Measurements from ENCODE around the gene RMND1. TPM values are rescaled to one million over a fixed set of nuclear protein-coding genes. Genes with fewer than 3 reads are reported as not detected.

The RMND1 gene
- total and polyA plus RNA-seq, 2 of the 13 experiments (the other 11 are each of a cell fraction or from before 2014, with no cell fraction given), result 34.0 to 72.5 TPM

DNA sequence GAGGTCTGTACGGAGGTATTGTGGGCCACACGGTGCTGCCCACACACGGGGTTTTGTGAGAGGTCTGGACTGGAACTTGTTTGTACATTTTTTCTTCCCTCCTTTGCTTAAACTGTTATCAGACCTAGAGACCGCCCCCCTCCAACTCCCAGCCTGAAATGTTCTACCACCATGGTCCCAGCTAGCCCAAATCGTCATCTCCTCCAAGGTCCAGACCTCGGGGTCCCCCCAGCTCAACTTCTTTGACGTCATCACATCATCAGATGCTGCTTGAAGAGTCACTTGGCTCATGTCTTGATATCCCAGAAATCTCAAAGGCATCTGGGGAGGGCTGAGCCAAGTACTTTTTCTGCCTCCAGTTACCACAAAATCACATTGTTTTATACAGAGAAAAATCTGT lies 39.1 kb upstream of the RMND1 start:
- no peak overlapping the region for H3K4me3 ChIP-seq (replicated peaks in 1 of 3; ENCODE audit: insufficient read depth in 1 of 3, low read depth in 2 of 3, low read length in 3 of 3)
- H3K4me2 ChIP-seq (ENCODE audit: low read depth, low read length), result no peak overlapping the region
- peaks cover 34% of the 10 kb centered on the region for H3K4me1 ChIP-seq (ENCODE audit: insufficient read depth, low read length)
- intact Hi-C loops (cut with micrococcal nuclease; ENCODE audit: unreplicated experiment), result loop anchor here (5.0 to 10.0 kb wide), 4 partner anchors 49 to 784 kb away; no protein-coding TSS in a partner anchor
- no peaks in the 10 kb centered on the region for H3K36me3 ChIP-seq (replicated peaks in 1 of 2; ENCODE audit: control insufficient read depth in 1 of 2, insufficient read depth in 2 of 2, low read length in 2 of 2)
- TF ChIP-seq SMAD9 (CRISPR knock-in tag; IDR thresholded peaks at IDR 0.05) (no peak), AKAP8 (CRISPR knock-in tag; IDR thresholded peaks at IDR 0.05) (no peak), CREB1 (IDR thresholded peaks at IDR 0.05) (0 out of 2 replicates have a peak, but pooled peaks have one; percentile 57), CREB1 (CRISPR knock-in tag; IDR thresholded peaks at IDR 0.05) (no peak)
- TF ChIP-seq, protein P1, sequence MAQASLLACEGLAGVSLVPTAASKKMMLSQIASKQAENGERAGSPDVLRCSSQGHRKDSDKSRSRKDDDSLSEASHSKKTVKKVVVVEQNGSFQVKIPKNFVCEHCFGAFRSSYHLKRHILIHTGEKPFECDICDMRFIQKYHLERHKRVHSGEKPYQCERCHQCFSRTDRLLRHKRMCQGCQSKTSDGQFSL (CRISPR knock-in tag; IDR thresholded peaks at IDR 0.05), result no peak
- TF ChIP-seq, protein P2, sequence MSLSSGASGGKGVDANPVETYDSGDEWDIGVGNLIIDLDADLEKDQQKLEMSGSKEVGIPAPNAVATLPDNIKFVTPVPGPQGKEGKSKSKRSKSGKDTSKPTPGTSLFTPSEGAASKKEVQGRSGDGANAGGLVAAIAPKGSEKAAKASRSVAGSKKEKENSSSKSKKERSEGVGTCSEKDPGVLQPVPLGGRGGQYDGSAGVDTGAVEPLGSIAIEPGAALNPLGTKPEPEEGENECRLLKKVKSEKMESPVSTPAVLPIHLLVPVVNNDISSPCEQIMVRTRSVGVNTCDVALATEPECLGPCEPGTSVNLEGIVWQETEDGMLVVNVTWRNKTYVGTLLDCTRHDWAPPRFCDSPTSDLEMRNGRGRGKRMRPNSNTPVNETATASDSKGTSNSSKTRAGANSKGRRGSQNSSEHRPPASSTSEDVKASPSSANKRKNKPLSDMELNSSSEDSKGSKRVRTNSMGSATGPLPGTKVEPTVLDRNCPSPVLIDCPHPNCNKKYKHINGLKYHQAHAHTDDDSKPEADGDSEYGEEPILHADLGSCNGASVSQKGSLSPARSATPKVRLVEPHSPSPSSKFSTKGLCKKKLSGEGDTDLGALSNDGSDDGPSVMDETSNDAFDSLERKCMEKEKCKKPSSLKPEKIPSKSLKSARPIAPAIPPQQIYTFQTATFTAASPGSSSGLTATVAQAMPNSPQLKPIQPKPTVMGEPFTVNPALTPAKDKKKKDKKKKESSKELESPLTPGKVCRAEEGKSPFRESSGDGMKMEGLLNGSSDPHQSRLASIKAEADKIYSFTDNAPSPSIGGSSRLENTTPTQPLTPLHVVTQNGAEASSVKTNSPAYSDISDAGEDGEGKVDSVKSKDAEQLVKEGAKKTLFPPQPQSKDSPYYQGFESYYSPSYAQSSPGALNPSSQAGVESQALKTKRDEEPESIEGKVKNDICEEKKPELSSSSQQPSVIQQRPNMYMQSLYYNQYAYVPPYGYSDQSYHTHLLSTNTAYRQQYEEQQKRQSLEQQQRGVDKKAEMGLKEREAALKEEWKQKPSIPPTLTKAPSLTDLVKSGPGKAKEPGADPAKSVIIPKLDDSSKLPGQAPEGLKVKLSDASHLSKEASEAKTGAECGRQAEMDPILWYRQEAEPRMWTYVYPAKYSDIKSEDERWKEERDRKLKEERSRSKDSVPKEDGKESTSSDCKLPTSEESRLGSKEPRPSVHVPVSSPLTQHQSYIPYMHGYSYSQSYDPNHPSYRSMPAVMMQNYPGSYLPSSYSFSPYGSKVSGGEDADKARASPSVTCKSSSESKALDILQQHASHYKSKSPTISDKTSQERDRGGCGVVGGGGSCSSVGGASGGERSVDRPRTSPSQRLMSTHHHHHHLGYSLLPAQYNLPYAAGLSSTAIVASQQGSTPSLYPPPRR (CRISPR knock-in tag; IDR thresholded peaks at IDR 0.05; ENCODE audit: borderline replicate concordance), result no peak
- FAIRE-seq (no peak), DNase-seq (ENCODE audit: low spot score) (no peak), ATAC-seq (no peak)
- WGBS (ENCODE audit: low lambda C conversion rate), result 76% methylated on average over 7 of the region's 7 CpGs
- no peaks in the 10 kb centered on the region for H3K79me2 ChIP-seq (ENCODE audit: insufficient read depth, low read length)
- ChIA-PET POLR2A (interaction anchor here (1.1 kb wide), 1 partner anchor 54 kb away, joined by 3 read pairs; no protein-coding TSS in a partner anchor), CTCF (ENCODE audit: low intra/inter-chr PET ratio, low total read pairs) (no interaction called here)
- H3K9me3 ChIP-seq (ENCODE audit: low read length), result no peaks in the 10 kb centered on the region
- H4K20me1 ChIP-seq (ENCODE audit: insufficient read depth, low read length), result no peaks in the 10 kb centered on the region
- in situ Hi-C loops (cut with HindIII; ENCODE audit: extremely low pct_ligation_motif_present, low pct_unique_long_range_greater_than_20kb), result no loop called here
- no peak overlapping the region for H2AFZ ChIP-seq (ENCODE audit: low read length)
- H3K27ac ChIP-seq (ENCODE audit: extremely low read length, insufficient read depth, low read length), result no peak overlapping the region
- no TSS peak for BruUV-seq (replicated peaks)
- no peak overlapping the region for H3K9ac ChIP-seq (ENCODE audit: insufficient read depth, low read depth, low read length)
- no peaks in the 10 kb centered on the region; a peak in 1 of 5 replicates for H3K27me3 ChIP-seq (ENCODE audit: control insufficient read depth in 1 of 2, insufficient read depth in 2 of 2, low read length in 2 of 2)

Measured in HepG2 (cell line).